Ovary (tissue), 9 donors: Measurements from ENCODE around the gene MYO1E. TPM values are rescaled to one million over a fixed set of nuclear protein-coding genes. Genes with fewer than 3 reads are reported as not detected.
"Not testable (repeated sequence)": the region's sequence is repeated elsewhere in the genome, so short reads cannot be mapped to it uniquely, and the experiment has no call there.

Experiments used
- DNase-seq, 5 donors: peaks; one replicate each; pipeline ENCODE4 v3.0.0-alpha.2; 2019 to 2020
- H3K27ac ChIP-seq, 2 donors: fragments of 200-600 bp; one replicate each; pipeline versions ENCODE4 v1.5.1 to v1.8.0; 2019 to 2022
- H3K27me3 ChIP-seq: fragments of 200-600 bp; one replicate; pipeline ENCODE4 v1.8.0; 2022
- H3K36me3 ChIP-seq: fragments of 200-600 bp; sonication (generic); one replicate; pipeline ENCODE4 v1.5.1; 2019
- H3K4me1 ChIP-seq: one replicate; pipeline ENCODE4 v1.8.1; 2013; ENCODE audit warnings: mild to moderate bottlenecking, moderate library complexity; ENCODE audit not compliant: insufficient read depth
- H3K4me3 ChIP-seq: fragments of 200-600 bp; sonication (generic); one replicate; pipeline ENCODE4 v1.5.1; 2017
- H3K9me3 ChIP-seq, 2 donors: fragments of 200-600 bp in 1 of 2; sonication (generic) in 1 of 2; one replicate each; pipeline versions ENCODE4 v1.5.1 to v1.8.1; 2013 to 2019; ENCODE audit warnings: mild to moderate bottlenecking in 1 of 2, moderate library complexity in 1 of 2
- CTCF ChIP-seq, 3 donors: fragments of 450-650 bp in 2 of 3; fragments of 200-600 bp in 1 of 3; IDR thresholded peaks; one replicate each; pipeline versions ENCODE4 v1.5.1 to v1.8.0; 2016 to 2022; ENCODE audit warnings: antibody characterized with exemption in 3 of 3, mild to moderate bottlenecking in 1 of 3
- EP300 ChIP-seq: sonication (generic); formaldehyde crosslinking; IDR thresholded peaks from one replicate; pipeline ENCODE4 v1.6.1; 2017; ENCODE audit warnings: antibody characterized with exemption
- POLR2A ChIP-seq: fragments of 450-650 bp; IDR thresholded peaks from one replicate; pipeline ENCODE4 v1.6.1; 2017; ENCODE audit warnings: antibody characterized with exemption, mild to moderate bottlenecking, moderate library complexity
- WGBS, 3 donors: extraction: QIAGEN DNeasy Blood & Tissue Kit in 1 of 3; methylation state at CpG; one replicate each; pipeline versions ENCODE4 v1.1.5 to v1.1.7; 2013 to 2017; 5-methylcytosine and 5-hydroxymethylcytosine counted together
- intact Hi-C, 4 donors: fragments of 100-400 bp; cut with DNase I; formaldehyde crosslinking; loops; one replicate each; pipeline versions ENCODE4 v1.11.0 to v1.15.1; 2022 to 2023
- polyA plus RNA-seq, 2 donors: library from polyadenylated mRNA; stranded (reverse); fragments of 200-250 nt in 1 of 2; fragments of 350-450 nt in 1 of 2; fragmentation: Illumina TruSeq in 1 of 2; extraction: RNeasy Lipid Tissue Mini Kit (QIAGEN cat#74804) in 1 of 2; gene quantifications; one replicate each; pipeline ENCODE4 v1.2.3, GENCODE V29; 2013 to 2014
- total RNA-seq, 7 donors: library from RNA; depleted of rRNA in 2 of 7; stranded (reverse); fragments of >200 nt in 2 of 7; fragmentation: NEBNext Ultra II Directional in 3 of 7; extraction: Animal tissue kit (Norgen Biotek cat#: 25700) in 3 of 7; gene quantifications; one replicate each; pipeline versions ENCODE4 v1.1.0 to v1.2.4, GENCODE V29; 2016 to 2023
- donor health status: DM: no; HTN: no; CAD: no; lungs with moderate emphysema.
- donor health status: DM: no; HTN: no; CAD: no.
- donor health status: Bipolar disorder and iron deficiency.
- donor health status: DM: yes; HTN: yes; CAD: no.
- donor health status: DM: no; HTN: no; CAD: no.
- donor health status: DM: yes; HTN: yes; CAD: no.

The MYO1E gene
- total and polyA plus RNA-seq, 9 donors, result 11.6 to 96.0 (median 44.8) TPM

GRCh38 chr15:59280855-59281254 is 91.8 kb downstream of the MYO1E start:
- 96 to 98% (median 96%) methylated on average over 5 of the region's 5 CpGs for WGBS, 3 donors

GRCh38 chr15:59280292-59280691 is 92.4 kb downstream of the MYO1E start:
- WGBS, 3 donors, result 83% methylated on average over 6 of the region's 6 CpGs
- H3K9me3 ChIP-seq, H3K27ac ChIP-seq, H3K27me3 ChIP-seq, H3K4me3 ChIP-seq, intact Hi-C loops, H3K4me1 ChIP-seq, H3K36me3 ChIP-seq, DNase-seq: not testable (repeated sequence)

More at GRCh38 chr15:59280855-59281254, 91.8 kb downstream of the MYO1E start:
- DNase-seq, result no peak
- H3K4me3 ChIP-seq, result no peak overlapping the region
- H3K4me1 ChIP-seq, result peaks cover 3% of the 10 kb centered on the region
- H3K27ac ChIP-seq, result no peak overlapping the region
- no peaks in the 10 kb centered on the region for H3K9me3 ChIP-seq
- intact Hi-C loops, result no loop called here
- TF ChIP-seq EP300, result no peak
- TF ChIP-seq CTCF (IDR thresholded peaks at IDR 0.05), result no peak
- no peak for TF ChIP-seq POLR2A
- H3K36me3 ChIP-seq, result no peaks in the 10 kb centered on the region
- no peaks in the 10 kb centered on the region for H3K27me3 ChIP-seq

- H3K4me3 ChIP-seq, result no peak overlapping the region
- no peaks in the 10 kb centered on the region for H3K27me3 ChIP-seq
- 92 to 94% (median 94%) methylated on average over 5 of the region's 5 CpGs for WGBS, 3 donors
- no peaks in the 10 kb centered on the region for H3K36me3 ChIP-seq
- no peak overlapping the region for H3K27ac ChIP-seq
- DNase-seq, result no peak
- no peaks in the 10 kb centered on the region for H3K9me3 ChIP-seq
- intact Hi-C loops, result no loop called here
- peaks cover 3% of the 10 kb centered on the region for H3K4me1 ChIP-seq
- TF ChIP-seq EP300 (no peak), CTCF (IDR thresholded peaks at IDR 0.05) (no peak), POLR2A (no peak)
Measured at GRCh38 chr15:59279023-59279422, 93.6 kb downstream of the MYO1E start.

- WGBS, 3 donors, result 85 to 91% (median 89%) methylated on average over 3 of the region's 3 CpGs
- Histone ChIP-seq H3K27ac (no peak overlapping the region), H3K36me3 (no peaks in the 10 kb centered on the region), H3K4me1 (peaks cover 3% of the 10 kb centered on the region), H3K27me3 (no peaks in the 10 kb centered on the region), H3K9me3 (no peaks in the 10 kb centered on the region), H3K4me3 (no peak overlapping the region)
- TF ChIP-seq EP300 (no peak), POLR2A (no peak), CTCF (IDR thresholded peaks at IDR 0.05) (no peak)
- intact Hi-C loops, result no loop called here
- DNase-seq, result no peak
Measured at GRCh38 chr15:59278120-59278519, 94.6 kb downstream of the MYO1E start.

GRCh38 chr15:59276225-59277178 is 96.2 kb downstream of the MYO1E start:
- Histone ChIP-seq H3K4me1 (no peaks in the 10 kb centered on the region), H3K4me3 (no peak overlapping the region), H3K36me3 (no peaks in the 10 kb centered on the region), H3K9me3 (no peaks in the 10 kb centered on the region), H3K27me3 (no peaks in the 10 kb centered on the region), H3K27ac (no peak overlapping the region)
- no peak for DNase-seq
- WGBS, 3 donors, result 88 to 94% (median 93%) methylated on average over 15 of the region's 15 CpGs
- TF ChIP-seq EP300, result no peak
- TF ChIP-seq CTCF (IDR thresholded peaks at IDR 0.05), result no peak
- no peak for TF ChIP-seq POLR2A
- intact Hi-C loops, result no loop called here
